HG03159 (cell line): Measurements from ENCODE around the gene GUK1.
"Not testable (repeated sequence)": the region's sequence is repeated elsewhere in the genome, so short reads cannot be mapped to it uniquely, and the experiment has no call there.

Source experiments
- ATAC-seq: cut with Tn5 transposase; IDR thresholded peaks from one replicate; pipeline ENCODE4 v1.9.1; 2021; ENCODE audit warnings: mild to moderate bottlenecking, moderate library complexity; ENCODE audit not compliant: unreplicated experiment

GUK1 gene

GRCh38 chr1:228104526-228105269 lies 35.4 kb upstream of the GUK1 start:
- no peak for ATAC-seq

- ATAC-seq: no peak
These were observed 34.6 kb upstream of the GUK1 start for GRCh38 chr1:228105270-228105995.

GRCh38 chr1:228105996-228106799 lies 33.9 kb upstream of the GUK1 start:
- no peak for ATAC-seq

- ATAC-seq: no peak
These were observed 33.4 kb upstream of the GUK1 start for GRCh38 chr1:228106800-228107054.

GRCh38 chr1:228107636-228108035 lies 32.4 kb upstream of the GUK1 start:
- no peak for ATAC-seq

GRCh38 chr1:228108055-228108690 lies 31.9 kb upstream of the GUK1 start:
- no peak for ATAC-seq

- no peak for ATAC-seq
These were observed 31.4 kb upstream of the GUK1 start for GRCh38 chr1:228108742-228109072.

GRCh38 chr1:228109073-228109961 lies 30.8 kb upstream of the GUK1 start, which contains the start of gene MRPL55:
Gene MRPL55, minus strand, starts transcription at chr1:228109299. Its CDS starts 1,039 bp downstream, at chr1:228108260.
- ATAC-seq: peak; percentile 92

- no peak for ATAC-seq
These were observed 30.1 kb upstream of the GUK1 start for GRCh38 chr1:228109962-228110488.

GRCh38 chr1:228110556-228110955 lies 29.5 kb upstream of the GUK1 start:
- no peak for ATAC-seq

GRCh38 chr1:228111315-228111714 lies 28.8 kb upstream of the GUK1 start:
- ATAC-seq: not testable (repeated sequence)

- no peak for ATAC-seq
These were observed 27.9 kb upstream of the GUK1 start for GRCh38 chr1:228112167-228112566.

- no peak for ATAC-seq
These were observed 27.5 kb upstream of the GUK1 start for GRCh38 chr1:228112617-228113016.

- ATAC-seq: no peak
These were observed 25.3 kb upstream of the GUK1 start for GRCh38 chr1:228114827-228115226.

- ATAC-seq: no peak
These were observed 22.7 kb upstream of the GUK1 start for GRCh38 chr1:228117335-228117734.

- no peak for ATAC-seq
These were observed 22.0 kb upstream of the GUK1 start for GRCh38 chr1:228118040-228118439.

- no peak for ATAC-seq
These were observed 19.7 kb upstream of the GUK1 start for GRCh38 chr1:228120351-228120750.

GRCh38 chr1:228120857-228121489 lies 19.1 kb upstream of the GUK1 start:
- no peak for ATAC-seq

GRCh38 chr1:228122921-228123441 lies 17.1 kb upstream of the GUK1 start:
- no peak for ATAC-seq
